ENCODE data around the gene LRRC41. TPM values are rescaled to one million over a fixed set of nuclear protein-coding genes. Genes with fewer than 3 reads are reported as not detected.

Gene LRRC41
- total RNA-seq (65.5 and 89.0 TPM in 2 replicates), polyA plus RNA-seq (55.3 and 59.7 TPM in 2 replicates), polyA minus RNA-seq (ENCODE audit: low replicate concordance) (141 and 155 TPM in 2 replicates)
- polyA plus RNA-seq (2012), result 53.5 and 62.8 TPM in 2 replicates

GRCh38 chr1:46303038-46303871 lies at the start of gene LRRC41, which contains the start of gene UQCRH:
LRRC41 (minus strand) TSS chr1:46303616; CDS start chr1:46303322, 294 bp downstream.
UQCRH (plus strand) TSS chr1:46303698; CDS start chr1:46303767, 69 bp downstream.
- Histone ChIP-seq H3K4me2 (ENCODE audit: extremely low read depth, insufficient read depth, low read length) (peak within 1 kb of the TSS; percentile 98), H3K79me2 (ENCODE audit: control insufficient read depth, insufficient read depth, low read length) (peaks cover 93% of the 10 kb centered on the region), H3K9ac (ENCODE audit: insufficient read depth, low read length) (peak within 1 kb of the TSS; percentile 97), H3K4me3 (replicated peaks in 1 of 4; ENCODE audit: control extremely low read depth in 1 of 4, insufficient read depth in 1 of 4, low read depth in 3 of 4, low read length in 4 of 4) (peak within 1 kb of the TSS; percentile 73 to 98 (median 84)), H3K36me3 (ENCODE audit: control insufficient read depth, insufficient read depth, low read length) (no peaks in the 10 kb centered on the region), H3K9me3 (ENCODE audit: control insufficient read depth, insufficient read depth, low read depth, low read length) (no peaks in the 10 kb centered on the region), H4K20me1 (ENCODE audit: control insufficient read depth, extremely low read depth, insufficient read depth, low read length) (no peaks in the 10 kb centered on the region), H3K4me1 (ENCODE audit: control insufficient read depth, extremely low read depth, insufficient read depth, low read length) (peaks cover 9% of the 10 kb centered on the region), H3K27ac (ENCODE audit: insufficient read depth, low read length) (peak within 1 kb of the TSS; percentile 97), H2AFZ (ENCODE audit: low read length) (peak within 1 kb of the TSS; percentile 78), H3K27me3 (ENCODE audit: control insufficient read depth, insufficient read depth, low read length) (no peaks in the 10 kb centered on the region)
- peak; percentile 98 to 99 for DNase-seq (ENCODE audit: low read depth in 2 of 2)
- TF ChIP-seq EZH2 (IDR thresholded peaks at IDR 0.05; ENCODE audit: low read length, missing control alignments), result no peak
- no peak for TF ChIP-seq CTCF (conservative IDR thresholded peaks at IDR 0.05 in 1 of 2, IDR thresholded peaks at IDR 0.05 in 1 of 2; ENCODE audit: low read depth in 1 of 2, low read length in 2 of 2)

GRCh38 chr1:46352363-46352762 lies 48.9 kb upstream of the LRRC41 start:
- no peak for DNase-seq (ENCODE audit: low read depth in 2 of 2)
- Histone ChIP-seq H4K20me1 (ENCODE audit: control insufficient read depth, extremely low read depth, insufficient read depth, low read length) (no peaks in the 10 kb centered on the region), H2AFZ (ENCODE audit: low read length) (no peak overlapping the region), H3K4me1 (ENCODE audit: control insufficient read depth, extremely low read depth, insufficient read depth, low read length) (no peaks in the 10 kb centered on the region), H3K4me2 (ENCODE audit: extremely low read depth, insufficient read depth, low read length) (no peak overlapping the region), H3K4me3 (replicated peaks in 1 of 4; ENCODE audit: control extremely low read depth in 1 of 4, insufficient read depth in 1 of 4, low read depth in 3 of 4, low read length in 4 of 4) (no peak overlapping the region), H3K79me2 (ENCODE audit: control insufficient read depth, insufficient read depth, low read length) (no peaks in the 10 kb centered on the region), H3K36me3 (ENCODE audit: control insufficient read depth, insufficient read depth, low read length) (peaks cover 6% of the 10 kb centered on the region), H3K9ac (ENCODE audit: insufficient read depth, low read length) (no peak overlapping the region), H3K27me3 (ENCODE audit: control insufficient read depth, insufficient read depth, low read length) (no peaks in the 10 kb centered on the region), H3K9me3 (ENCODE audit: control insufficient read depth, insufficient read depth, low read depth, low read length) (no peaks in the 10 kb centered on the region), H3K27ac (ENCODE audit: insufficient read depth, low read length) (no peak overlapping the region)
- no peak for TF ChIP-seq EZH2 (IDR thresholded peaks at IDR 0.05; ENCODE audit: low read length, missing control alignments)
- no peak for TF ChIP-seq CTCF (conservative IDR thresholded peaks at IDR 0.05 in 1 of 2, IDR thresholded peaks at IDR 0.05 in 1 of 2; ENCODE audit: low read depth in 1 of 2, low read length in 2 of 2)

DNA sequence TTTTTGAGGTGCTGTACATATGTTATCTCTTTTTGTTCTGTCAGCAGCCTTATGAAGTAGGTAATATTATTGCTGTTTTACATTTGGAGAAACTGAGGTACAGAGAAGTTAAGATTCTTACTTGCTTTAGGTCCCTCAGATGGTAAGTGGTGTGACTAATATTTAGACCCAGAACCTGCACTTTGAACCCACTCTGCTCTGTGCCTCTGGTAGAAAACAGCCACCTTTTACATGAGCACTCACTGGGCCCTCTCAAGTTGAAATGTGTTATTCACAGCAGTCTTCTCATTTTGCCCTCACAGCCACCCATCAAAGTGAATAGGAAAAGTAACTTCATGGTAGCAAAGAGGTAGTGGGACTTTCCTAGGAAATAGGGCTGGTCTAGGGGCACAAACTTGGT lies 41.9 kb upstream of the LRRC41 start:
- Histone ChIP-seq H3K36me3 (ENCODE audit: control insufficient read depth, insufficient read depth, low read length) (peaks cover 11% of the 10 kb centered on the region), H3K4me2 (ENCODE audit: extremely low read depth, insufficient read depth, low read length) (no peak overlapping the region), H3K27ac (ENCODE audit: insufficient read depth, low read length) (no peak overlapping the region), H3K4me3 (replicated peaks in 1 of 4; ENCODE audit: control extremely low read depth in 1 of 4, insufficient read depth in 1 of 4, low read depth in 3 of 4, low read length in 4 of 4) (no peak overlapping the region), H2AFZ (ENCODE audit: low read length) (no peak overlapping the region), H3K9ac (ENCODE audit: insufficient read depth, low read length) (no peak overlapping the region), H3K4me1 (ENCODE audit: control insufficient read depth, extremely low read depth, insufficient read depth, low read length) (peaks cover 6% of the 10 kb centered on the region), H3K79me2 (ENCODE audit: control insufficient read depth, insufficient read depth, low read length) (peaks cover 16% of the 10 kb centered on the region), H4K20me1 (ENCODE audit: control insufficient read depth, extremely low read depth, insufficient read depth, low read length) (no peaks in the 10 kb centered on the region), H3K27me3 (ENCODE audit: control insufficient read depth, insufficient read depth, low read length) (no peaks in the 10 kb centered on the region), H3K9me3 (ENCODE audit: control insufficient read depth, insufficient read depth, low read depth, low read length) (no peaks in the 10 kb centered on the region)
- TF ChIP-seq CTCF (conservative IDR thresholded peaks at IDR 0.05 in 1 of 2, IDR thresholded peaks at IDR 0.05 in 1 of 2; ENCODE audit: low read depth in 1 of 2, low read length in 2 of 2), result no peak
- TF ChIP-seq EZH2 (IDR thresholded peaks at IDR 0.05; ENCODE audit: low read length, missing control alignments), result no peak
- no peak for DNase-seq (ENCODE audit: low read depth in 2 of 2)
